Measurements from ENCODE around the gene LGMN.

Gene LGMN

DNA sequence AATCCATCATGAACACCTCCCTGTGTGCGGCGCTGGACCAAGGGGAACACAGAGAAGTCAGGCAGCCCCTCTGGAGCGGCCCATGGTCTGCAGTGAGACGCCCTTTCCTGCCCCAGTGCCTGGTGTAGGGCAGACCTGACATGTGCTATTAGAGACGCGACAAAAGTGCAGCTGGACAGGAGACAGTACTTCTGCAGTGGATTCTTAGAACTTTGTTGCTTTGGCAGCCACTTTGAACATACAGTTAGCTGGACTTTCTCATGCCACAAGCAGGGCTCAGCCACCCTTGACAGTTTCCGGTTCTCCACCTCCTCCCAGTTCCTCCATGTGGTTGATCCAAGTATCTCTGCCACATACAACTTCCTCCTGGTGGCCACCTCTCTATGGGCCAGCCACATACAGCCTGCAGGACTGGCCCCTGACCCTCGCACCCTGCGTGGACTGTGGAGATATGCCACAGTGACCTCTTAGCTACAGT, 45.9 kb downstream of the LGMN start:
- in situ Hi-C loops (cut with HindIII; ENCODE audit: low sequenced_read_pairs) = no loop called here

DNA sequence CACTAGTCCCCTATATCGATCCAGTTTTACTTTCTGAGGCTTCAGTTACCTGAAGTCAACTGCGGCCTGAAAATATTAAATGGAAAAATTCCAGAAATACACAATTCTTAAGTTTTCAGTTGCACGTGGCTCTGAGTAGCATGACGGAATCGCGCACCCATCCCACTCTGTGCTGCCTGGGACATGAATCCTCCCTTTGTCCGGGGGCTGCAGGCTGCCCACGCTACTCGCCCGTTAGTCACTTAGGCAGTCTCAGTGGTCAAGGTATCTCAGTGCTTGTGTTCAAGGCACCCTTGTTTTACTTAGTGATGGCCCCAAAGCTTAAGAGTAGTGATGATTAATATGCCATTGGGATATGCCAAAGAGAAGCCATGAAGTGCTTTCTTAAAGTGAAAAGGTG, 46.6 kb downstream of the LGMN start:
- in situ Hi-C loops (cut with HindIII; ENCODE audit: low sequenced_read_pairs) = no loop called here

DNA sequence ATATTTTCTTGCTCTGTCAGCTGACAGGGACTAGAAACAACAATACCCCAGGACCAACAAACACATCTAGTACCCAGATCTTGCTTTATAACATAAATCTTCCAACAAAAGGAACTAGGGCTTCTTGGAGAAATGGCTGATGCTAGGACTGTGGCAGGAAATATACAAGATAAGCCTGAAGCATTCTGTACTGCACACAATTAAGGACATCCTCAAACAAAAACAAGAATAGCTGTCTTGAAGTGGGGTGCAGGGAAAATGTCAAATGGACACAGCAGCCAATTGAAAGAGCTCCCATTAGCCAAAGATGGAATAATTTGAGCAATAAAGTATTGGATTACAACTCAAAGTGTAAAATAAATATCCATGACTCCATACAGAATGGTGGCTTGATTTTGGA, 50.0 kb downstream of the LGMN start:
- in situ Hi-C loops (cut with HindIII; ENCODE audit: low sequenced_read_pairs) = no loop called here

DNA sequence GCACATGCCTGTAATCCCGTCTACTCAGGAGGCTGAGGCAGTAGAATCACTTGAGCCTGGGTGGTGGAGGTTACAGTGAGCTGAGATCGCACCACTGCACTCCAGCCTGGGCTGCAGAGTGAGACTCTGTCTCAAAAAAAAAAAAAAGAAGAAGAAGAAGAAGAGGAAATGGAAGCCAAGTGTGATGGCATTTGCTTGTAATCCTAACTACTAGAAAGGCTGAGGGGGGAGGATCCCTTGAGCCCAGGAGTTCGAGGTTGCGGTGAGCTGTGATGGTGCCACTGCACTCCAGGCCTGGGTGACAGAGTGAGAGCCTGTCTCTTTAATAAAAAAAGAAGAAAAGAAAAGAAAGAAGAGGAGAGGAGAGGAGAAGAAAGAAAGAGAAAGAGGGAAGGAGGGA, 52.1 kb downstream of the LGMN start:
- in situ Hi-C loops (cut with HindIII; ENCODE audit: low sequenced_read_pairs) = no loop called here

DNA sequence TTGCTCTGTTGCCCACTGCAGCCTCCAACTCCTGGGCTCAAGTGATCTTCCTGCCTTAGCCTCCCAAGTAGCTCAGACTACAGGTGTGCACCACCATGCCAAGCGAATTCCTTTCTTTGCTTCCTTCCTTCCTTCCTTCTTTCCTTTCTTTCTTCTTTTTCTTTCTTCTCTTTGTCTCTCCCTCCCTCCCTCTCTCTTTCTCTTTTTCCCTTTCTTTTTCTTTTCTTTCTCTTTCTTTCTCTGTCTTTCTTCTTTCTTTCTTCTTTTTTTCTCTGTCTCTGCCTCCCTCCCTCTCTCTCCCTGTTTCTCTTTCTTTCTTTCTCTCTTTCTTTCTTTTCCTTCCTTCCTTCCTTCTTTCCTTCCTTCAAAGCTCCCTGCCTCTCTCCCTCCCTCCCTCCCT, 52.9 kb downstream of the LGMN start:
- in situ Hi-C loops (cut with HindIII; ENCODE audit: low sequenced_read_pairs) = no loop called here

DNA sequence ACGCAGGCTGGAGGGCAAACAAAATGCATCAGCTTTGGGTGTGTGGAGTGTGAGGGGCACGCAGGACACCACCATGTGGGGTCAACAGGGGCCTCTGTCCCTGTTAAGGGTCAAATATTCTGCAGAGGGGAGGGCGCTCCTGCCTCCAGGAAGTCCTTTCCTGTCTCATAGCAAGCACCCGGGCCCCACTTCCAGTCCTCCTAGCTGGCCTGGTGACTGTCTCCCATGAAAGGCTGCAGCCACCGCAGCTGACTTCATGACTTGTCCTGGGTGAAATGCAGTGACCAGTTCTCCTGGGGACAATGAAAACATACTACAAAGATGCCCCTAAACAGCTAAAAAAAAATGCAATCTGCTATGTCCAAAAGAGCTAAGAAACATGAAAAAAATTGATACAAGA, 53.6 kb downstream of the LGMN start:
- in situ Hi-C loops (cut with HindIII; ENCODE audit: low sequenced_read_pairs) = no loop called here

DNA sequence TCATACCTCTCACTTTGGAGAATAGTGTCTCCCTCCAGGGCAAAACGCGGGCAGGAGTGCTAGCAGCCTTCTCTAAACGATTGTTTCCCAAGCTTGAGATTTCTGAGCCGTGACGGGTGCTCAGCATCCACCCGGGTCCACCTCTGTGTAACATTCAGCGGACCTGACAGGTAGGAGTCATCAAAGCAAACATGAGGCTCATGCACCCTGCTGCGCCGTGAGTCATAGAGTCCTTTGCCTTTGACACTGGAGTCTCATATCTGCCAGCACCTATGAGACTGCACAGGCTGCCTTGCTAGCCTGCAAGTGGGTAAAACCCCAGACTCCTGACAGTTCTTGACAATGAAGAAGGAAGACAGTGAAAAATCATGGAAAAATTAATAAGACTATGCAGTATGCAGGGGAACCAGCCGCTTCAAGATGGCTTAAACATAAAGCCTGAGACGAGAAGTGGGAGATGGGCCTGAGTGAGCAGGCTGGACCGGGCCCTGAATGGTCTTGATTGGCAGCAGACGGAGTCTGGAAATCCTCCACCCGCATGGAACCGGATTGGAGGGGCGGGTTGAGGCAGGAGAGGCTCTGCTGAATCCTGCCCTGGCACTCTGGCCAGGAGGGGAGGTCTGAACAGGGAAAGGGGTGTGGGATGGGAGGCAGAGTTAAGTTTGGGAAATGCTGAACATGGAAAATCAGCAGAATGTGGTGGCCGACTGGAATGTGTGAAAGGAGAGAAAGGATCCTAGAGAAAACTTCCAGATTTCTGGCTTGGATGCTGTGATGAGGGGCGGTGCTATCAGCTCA, 54.2 kb downstream of the LGMN start:
- in situ Hi-C loops (cut with HindIII; ENCODE audit: low sequenced_read_pairs) = no loop called here

DNA sequence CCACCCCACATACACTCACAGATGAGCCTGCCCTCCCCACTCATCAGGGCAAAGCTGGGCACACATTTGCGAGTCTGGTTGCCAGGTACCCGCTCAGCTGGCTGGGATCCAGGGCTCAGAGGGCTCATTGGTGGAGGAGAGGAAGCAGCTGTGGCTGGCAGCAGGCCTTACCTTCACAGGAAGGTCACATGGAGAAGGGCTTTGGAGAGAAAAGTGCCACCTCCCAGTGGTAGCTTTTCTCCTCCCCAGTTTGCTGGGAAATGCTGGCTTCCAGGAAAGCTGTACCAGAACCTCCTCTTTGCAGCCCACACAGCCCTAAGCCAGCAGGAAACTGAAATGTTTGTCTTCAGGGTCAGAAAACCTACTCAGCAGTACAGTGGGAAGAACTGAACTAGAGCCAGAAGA, 55.6 kb downstream of the LGMN start:
- in situ Hi-C loops (cut with HindIII; ENCODE audit: low sequenced_read_pairs) = no loop called here

DNA sequence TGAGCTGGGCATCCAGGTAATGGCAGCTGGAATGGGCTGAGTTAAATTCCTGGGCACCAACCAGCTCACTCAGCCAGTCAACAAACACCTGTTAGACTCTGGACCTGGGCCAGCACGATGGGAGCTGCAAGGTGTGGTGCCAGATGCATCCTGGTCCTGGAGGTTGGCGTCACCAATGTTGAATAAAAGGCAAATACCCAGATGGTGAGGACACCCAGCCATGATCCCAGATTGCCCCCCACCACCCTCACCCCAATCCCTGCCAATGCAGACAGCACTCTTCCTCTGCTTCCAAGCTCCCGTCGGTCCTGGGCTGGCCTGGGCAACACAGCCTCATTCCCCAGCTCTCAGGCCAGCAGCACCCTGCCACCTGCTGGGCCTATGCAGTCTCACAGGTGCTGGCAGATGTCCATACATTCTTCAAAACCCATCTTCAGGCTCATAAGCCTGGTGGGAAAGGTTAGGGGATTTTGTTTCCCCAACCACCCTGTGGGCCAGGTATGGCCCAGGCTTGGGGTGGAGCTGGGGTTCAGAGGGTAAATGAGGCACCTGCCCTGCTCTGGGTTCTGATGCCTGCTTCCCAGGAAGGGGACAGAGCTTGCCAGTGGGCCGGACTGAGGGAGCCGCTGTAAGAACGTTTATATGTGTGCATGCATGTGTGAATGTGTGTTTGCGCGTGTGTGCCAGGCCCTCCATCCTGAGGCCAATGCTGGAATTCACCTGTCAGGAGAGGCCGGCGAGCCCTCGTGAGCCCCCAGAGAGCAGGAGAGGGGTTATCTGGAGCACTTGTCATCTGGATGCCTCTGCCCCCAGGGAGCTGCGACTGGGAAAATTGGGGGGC, 58.0 kb downstream of the LGMN start:
- in situ Hi-C loops (cut with HindIII; ENCODE audit: low sequenced_read_pairs) = no loop called here

DNA sequence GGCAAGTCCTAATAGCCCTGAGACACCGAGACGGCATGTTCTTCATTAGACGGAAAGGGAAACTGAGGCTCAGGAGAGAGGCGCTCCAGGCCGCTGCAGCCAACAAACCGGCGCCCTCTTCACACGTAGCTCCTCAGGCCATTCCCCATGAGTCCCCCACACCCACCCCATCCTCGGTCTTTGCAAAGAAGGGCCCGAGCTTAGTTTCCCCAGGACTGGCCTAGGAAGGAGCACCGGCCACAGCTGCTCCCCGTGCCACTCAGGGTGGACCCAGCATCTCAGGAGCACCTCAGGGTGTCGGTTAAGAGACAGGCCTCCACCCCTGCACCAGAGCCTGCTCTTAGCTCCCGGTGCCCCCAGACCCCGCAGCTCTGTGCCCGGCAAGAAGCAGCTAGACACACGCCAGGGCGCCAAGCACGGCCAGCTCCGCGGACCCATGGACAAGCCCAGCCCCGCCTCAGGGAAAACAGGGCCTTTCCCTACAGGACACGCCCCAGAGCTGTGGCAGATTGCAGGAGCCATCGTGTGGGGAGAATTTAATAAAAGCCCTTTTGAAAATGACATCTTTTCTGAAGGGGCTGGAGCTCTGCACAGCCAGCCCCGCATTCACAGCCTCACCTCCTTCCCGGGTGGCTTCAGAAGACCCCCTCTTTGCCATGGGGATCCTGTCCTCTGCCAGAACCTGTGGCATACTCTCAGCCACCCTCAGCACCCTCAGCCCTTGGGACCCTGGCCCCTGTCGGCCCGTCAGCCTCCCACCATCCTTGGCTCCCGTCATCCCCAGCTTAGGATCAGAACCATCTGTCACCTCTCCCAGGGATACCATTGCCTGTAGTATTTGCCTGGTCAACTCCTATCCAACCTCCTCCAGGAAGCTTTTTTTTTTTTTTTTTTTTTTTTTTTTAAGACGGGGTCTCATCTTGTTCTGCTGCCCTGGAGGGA, 59.7 kb downstream of the LGMN start:
- in situ Hi-C loops (cut with HindIII; ENCODE audit: low sequenced_read_pairs) = loop anchor here (5.0 kb wide), 1 partner anchor 101 kb away; no protein-coding TSS in a partner anchor

DNA sequence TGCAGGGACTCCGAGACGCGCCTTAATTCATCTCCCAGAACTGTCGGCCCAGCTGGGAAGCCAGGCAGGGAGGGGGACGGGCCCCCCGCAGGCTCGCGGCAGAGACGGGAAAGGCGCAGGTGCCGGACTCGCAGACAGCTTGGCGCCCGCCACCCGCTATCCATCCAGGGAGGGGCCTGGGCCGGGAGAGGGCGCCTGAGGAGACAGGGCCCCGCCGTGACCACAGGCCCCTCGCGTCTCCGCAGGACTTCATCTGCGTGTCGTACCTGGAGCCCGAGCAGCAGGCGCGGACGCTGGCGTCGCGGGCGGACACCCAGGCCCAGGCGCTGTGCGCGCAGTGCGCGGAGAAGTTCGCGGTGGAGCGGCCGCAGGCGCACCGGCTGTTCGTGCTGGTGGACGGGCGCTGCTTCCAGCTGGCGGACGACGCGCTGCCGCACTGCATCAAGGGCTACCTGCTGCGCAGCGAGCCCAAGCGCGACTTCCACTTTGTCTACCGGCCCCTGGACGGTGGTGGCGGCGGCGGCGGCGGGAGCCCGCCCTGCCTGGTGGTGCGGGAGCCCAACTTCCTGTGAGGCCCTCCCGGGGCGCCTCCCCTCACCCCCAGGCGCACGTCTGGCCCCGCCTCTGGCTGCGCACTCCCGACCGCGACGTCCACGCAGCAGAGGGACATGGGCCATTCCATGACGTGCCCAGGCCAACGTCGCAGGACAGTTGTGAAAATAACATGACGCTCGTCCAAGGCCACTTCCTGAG, 60.6 kb downstream of the LGMN start:
- in situ Hi-C loops (cut with HindIII; ENCODE audit: low sequenced_read_pairs) = loop anchor here (5.0 kb wide), 1 partner anchor 101 kb away; no protein-coding TSS in a partner anchor

DNA sequence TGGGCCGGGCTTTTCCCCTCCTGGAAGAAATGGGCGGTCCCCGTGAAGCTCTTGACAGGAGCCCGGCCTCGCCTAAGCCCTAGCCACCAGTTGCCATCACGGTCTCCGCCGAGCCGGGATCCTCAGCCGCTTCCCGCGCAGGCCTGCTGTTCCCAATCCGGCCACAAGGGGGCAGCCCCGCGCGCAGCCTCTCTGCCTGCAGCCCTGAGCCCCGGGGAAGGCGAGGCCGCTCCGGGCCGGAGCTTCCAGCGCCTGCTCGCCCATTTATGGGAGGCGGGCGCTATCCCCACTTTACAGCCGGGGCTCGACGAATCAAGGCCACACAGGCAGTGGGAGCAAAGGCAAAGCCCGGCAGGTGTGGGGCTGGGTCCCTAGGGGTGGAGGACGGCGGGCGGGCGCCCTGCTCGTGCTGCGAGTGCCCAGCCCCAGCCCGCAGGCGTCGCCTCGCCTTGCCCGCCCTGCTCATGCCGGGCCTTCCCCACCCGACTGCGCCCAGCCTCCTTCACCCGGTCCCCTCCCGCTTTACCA, 61.5 kb downstream of the LGMN start:
- in situ Hi-C loops (cut with HindIII; ENCODE audit: low sequenced_read_pairs) = loop anchor here (5.0 kb wide), 1 partner anchor 100 kb away; no protein-coding TSS in a partner anchor

DNA sequence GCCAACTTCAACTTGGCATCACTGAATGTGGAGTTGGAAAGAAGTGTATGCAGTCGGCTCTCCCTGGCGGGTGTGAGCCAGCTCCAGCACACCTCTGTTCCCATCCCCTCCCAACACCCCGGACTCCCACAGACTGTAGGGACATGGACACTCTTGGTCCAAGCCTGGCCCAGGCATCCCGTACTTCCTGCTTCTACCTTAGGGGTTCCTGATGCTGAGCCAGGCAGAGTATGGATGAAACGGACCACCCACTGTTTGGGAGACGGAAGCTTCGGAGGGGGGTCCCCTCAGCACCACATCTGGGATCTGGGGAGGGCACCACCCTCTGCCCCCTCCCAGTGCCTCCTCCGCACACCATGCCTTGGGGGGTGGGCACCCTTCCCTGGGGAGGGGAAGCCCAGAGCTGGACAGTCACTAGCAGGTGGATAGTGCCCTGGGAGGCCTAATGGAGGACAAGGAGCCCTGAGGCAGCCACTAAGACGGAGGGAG, 62.0 kb downstream of the LGMN start:
- in situ Hi-C loops (cut with HindIII; ENCODE audit: low sequenced_read_pairs) = loop anchor here (5.0 kb wide), 1 partner anchor 99 kb away; no protein-coding TSS in a partner anchor

DNA sequence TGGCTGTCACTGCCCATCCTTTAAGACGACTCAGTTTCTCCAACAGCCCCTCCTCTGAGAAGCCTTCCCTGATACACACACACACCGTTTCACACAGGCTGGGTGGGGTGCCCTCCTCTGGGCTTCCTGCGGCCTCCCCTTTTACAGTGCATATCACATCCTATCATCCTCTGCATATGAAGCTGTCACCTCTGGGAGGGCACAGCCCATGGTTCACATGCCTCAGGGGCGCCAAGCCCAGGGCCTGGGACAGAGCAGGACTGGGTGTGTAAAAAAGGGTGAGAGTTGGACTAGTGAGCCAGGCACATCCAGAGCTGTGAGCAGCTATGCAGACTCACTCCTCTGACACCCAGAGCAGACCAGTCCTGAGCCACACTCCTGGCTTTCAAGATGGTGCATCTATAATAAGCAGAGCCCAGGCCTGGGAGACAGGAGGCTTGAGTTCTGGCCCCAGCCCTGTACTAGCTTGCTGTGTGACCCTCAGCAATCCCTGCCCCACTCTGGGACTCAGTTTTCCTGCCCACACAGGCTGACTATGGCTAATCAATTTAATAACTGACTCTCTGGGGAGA, 62.6 kb downstream of the LGMN start:
- in situ Hi-C loops (cut with HindIII; ENCODE audit: low sequenced_read_pairs) = loop anchor here (5.0 kb wide), 1 partner anchor 99 kb away; no protein-coding TSS in a partner anchor

DNA sequence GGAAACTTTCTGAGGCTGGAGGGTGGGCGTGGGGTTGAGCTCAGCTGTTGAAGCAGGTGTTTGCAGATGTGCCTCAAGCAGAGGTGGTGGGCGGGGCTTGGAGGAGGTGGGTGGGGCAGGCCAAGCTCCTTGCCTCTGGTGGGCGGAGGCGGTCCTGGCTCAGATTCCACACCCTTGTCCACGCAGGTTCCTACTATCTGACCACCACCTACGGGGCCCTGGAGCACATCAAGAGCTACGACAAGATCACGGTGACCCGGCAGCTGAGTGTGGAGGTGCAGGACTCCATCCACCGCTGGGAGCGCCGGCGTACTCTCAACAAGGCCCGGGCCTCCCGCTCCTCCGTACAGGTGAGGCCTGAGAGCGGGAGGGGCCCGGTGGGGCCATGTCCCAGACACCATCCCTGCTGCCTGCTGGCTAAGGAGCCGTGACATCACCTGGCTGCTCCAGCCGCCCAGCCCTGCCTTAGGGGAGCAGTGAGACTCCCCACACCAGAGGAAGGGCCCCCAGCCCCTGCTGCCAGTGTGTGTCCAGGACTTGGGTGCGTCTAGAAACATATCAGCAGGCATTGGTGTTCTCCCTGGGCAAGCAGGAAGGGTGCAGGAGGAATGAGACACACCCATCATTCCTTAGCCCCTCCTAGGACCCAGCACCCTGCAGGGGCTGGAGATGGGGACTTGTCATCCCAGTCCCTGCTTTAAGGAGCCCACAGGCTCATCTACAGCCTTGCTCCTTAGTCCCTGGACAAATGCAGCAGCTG, 63.4 kb downstream of the LGMN start:
- in situ Hi-C loops (cut with HindIII; ENCODE audit: low sequenced_read_pairs) = loop anchor here (5.0 kb wide), 1 partner anchor 98 kb away; no protein-coding TSS in a partner anchor

DNA sequence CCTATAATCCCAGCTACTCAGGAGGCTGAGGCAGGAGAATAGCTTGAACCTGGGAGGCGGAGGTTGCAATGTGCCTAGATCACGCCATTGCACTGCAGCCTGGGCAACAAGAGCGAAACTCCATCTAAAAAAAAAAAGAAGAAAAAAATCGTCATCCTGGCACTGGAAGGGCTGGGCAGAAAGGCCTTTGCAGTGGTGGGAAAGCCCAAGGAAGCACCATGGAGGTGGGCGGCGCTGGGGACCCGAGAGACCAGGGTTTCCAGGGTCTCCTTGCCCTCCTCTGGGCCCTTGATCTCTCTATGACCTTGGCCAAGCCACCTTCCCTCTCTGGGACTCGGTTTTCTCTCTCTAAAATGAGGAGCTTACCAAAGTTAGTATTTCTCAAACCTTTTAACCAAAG, 65.4 kb downstream of the LGMN start:
- in situ Hi-C loops (cut with HindIII; ENCODE audit: low sequenced_read_pairs) = no loop called here

DNA sequence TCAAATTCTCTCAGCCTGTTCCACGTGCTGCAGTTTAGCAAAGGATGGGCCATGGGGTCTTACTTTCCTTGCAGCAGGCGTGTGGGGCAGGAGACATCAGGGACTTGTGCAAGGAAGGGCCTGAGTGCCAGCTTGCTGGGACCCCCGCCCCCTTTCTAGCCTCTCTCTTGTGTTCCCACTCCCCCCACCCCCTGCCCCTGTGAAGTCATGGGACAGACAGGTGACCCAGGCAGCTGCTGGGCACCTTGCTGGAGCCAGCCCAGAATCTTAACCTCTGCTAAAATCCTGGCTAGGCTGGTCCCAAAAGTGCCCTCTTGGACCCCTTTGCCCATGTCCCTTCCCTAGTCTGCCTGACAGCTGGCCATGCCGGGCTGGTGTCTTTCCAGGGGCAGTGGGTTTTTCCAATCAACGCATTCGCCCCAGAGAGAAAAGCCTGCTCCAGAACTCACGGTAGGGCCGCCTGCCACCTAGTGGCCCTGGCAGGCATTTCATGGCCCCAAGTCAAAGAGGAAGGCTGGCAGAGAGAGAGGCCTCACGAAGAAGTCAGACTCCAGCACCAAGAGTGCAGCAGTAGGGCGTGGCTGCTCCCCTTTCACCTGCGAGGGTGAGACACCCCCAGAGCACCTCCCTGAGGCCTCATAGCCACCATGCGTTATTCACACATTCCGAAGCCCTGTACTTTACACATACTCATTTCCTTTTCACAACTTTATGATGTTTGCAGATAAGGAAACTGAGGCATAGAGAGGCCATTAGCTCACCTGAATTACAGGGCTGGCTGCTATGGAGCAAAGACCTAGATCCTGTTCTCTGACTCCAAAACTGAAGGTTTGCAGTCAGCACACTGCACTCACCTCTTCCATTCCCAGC, 67.4 kb downstream of the LGMN start:
- in situ Hi-C loops (cut with HindIII; ENCODE audit: low sequenced_read_pairs) = no loop called here

All from DLD1 (cell line).